Gastroesophageal sphincter (tissue), 4 donors: Measurements from ENCODE around the gene AFG1L. TPM values are rescaled to one million over a fixed set of nuclear protein-coding genes. Genes with fewer than 3 reads are reported as not detected.

Source experiments
- ATAC-seq: fragments of 150-250 bp; one replicate; pipeline ENCODE4 v1.9.1; 2016; ENCODE audit warnings: mild to moderate bottlenecking, moderate library complexity
- H3K27ac ChIP-seq, 4 donors: fragments of 200-600 bp; sonication (generic) in 3 of 4; 1 replicate in 3 of 4; 2 replicates in 1 of 4; pipeline ENCODE4 v1.5.1; 2016 to 2019
- H3K27me3 ChIP-seq: fragments of 200-600 bp; sonication (generic); one replicate; pipeline ENCODE4 v1.5.1; 2019
- H3K36me3 ChIP-seq, 2 donors: fragments of 200-600 bp; sonication (generic); one replicate each; pipeline ENCODE4 v1.5.1; 2019; ENCODE audit warnings: control low read depth in 1 of 2
- H3K4me1 ChIP-seq, 3 donors: fragments of 200-600 bp; sonication (generic); 1 replicate in 2 of 3; 2 replicates in 1 of 3; pipeline ENCODE4 v1.5.1; 2016 to 2019; ENCODE audit warnings: control low read depth in 2 of 3
- H3K4me3 ChIP-seq, 2 donors: fragments of 200-600 bp; sonication (generic); one replicate each; pipeline ENCODE4 v1.5.1; 2019; ENCODE audit warnings: mild to moderate bottlenecking in 1 of 2, moderate library complexity in 1 of 2
- H3K9me3 ChIP-seq, 3 donors: fragments of 200-600 bp; sonication (generic); one replicate each; pipeline ENCODE4 v1.5.1; 2017 to 2019; ENCODE audit warnings: control low read depth in 2 of 3
- CTCF ChIP-seq, 4 experiments: fragments of 200-600 bp in 2 of 4; fragments of 450-650 bp in 2 of 4; sonication (generic) in 1 of 4; IDR thresholded peaks; one replicate each; pipeline ENCODE4 v1.5.1; 2017 to 2019; ENCODE audit warnings: antibody characterized with exemption in 4 of 4, mild to moderate bottlenecking in 2 of 4, moderate library complexity in 2 of 4
- EP300 ChIP-seq: sonication (generic); formaldehyde crosslinking; IDR thresholded peaks from one replicate; pipeline ENCODE4 v1.6.1; 2017; ENCODE audit warnings: antibody characterized with exemption, mild to moderate bottlenecking
- POLR2A ChIP-seq, 2 donors: fragments of 450-650 bp; IDR thresholded peaks; one replicate each; pipeline ENCODE4 v1.6.1; 2017; ENCODE audit warnings: antibody characterized with exemption in 2 of 2, mild to moderate bottlenecking in 2 of 2, moderate library complexity in 1 of 2
- POLR2AphosphoS5 ChIP-seq: sonication (generic); formaldehyde crosslinking; IDR thresholded peaks from one replicate; pipeline ENCODE4 v1.6.1; 2017; ENCODE audit warnings: antibody characterized with exemption
- WGBS, 2 donors: methylation state at CpG; one replicate each; pipeline ENCODE4 v1.1.5; 2018; ENCODE audit warnings: low coverage in 1 of 2; 5-methylcytosine and 5-hydroxymethylcytosine counted together
- total RNA-seq, 4 donors: library from RNA; depleted of rRNA; stranded (reverse); fragments of >200 nt; gene quantifications; one replicate each; pipeline ENCODE4 v1.1.0, GENCODE V29; 2016

The AFG1L gene
- total RNA-seq, 4 donors from 2014 or later, result 1.6 to 7.6 (median 5.7) TPM

GRCh38 chr6:108556866-108557493, 262.1 kb downstream of the AFG1L start:
- Histone ChIP-seq H3K4me1 (peaks cover 5 to 34% (median 23%) of the 10 kb centered on the region in 3 donors), H3K27me3 (no peaks in the 10 kb centered on the region), H3K9me3 (no peaks in the 10 kb centered on the region), H3K4me3 (peak overlapping the region; percentile 56 to 80), H3K27ac (peak overlapping the region; percentile 92 to 100 (median 100)), H3K36me3 (peaks cover 0 to 5% of the 10 kb centered on the region in 2 donors)
- no peak for ATAC-seq
- WGBS, 2 donors, result 12 to 14% methylated on average over 7 to 15 of the region's 16 CpGs
- TF ChIP-seq EP300, result no peak
- peak; percentile 77 for TF ChIP-seq POLR2AphosphoS5
- TF ChIP-seq POLR2A (IDR thresholded peaks at IDR 0.05), result no peak
- TF ChIP-seq CTCF (IDR thresholded peaks at IDR 0.05), result no peak

GRCh38 chr6:108557494-108558371, 262.9 kb downstream of the AFG1L start:
- no peaks in the 10 kb centered on the region for H3K9me3 ChIP-seq
- H3K4me1 ChIP-seq, result peaks cover 5 to 34% (median 23%) of the 10 kb centered on the region in 3 donors
- TF ChIP-seq CTCF (IDR thresholded peaks at IDR 0.05), result peak in 1 of 4 experiments; percentile 18
- TF ChIP-seq EP300, result no peak
- no peak for TF ChIP-seq POLR2AphosphoS5
- peak in 1 of 2 donors; percentile 71 for TF ChIP-seq POLR2A (IDR thresholded peaks at IDR 0.05)
- peak overlapping the region; percentile 56 to 80 for H3K4me3 ChIP-seq
- 2% methylated on average over 18 of the region's 105 CpGs; no CpG with 5 or more reads in 1 of the 2 donors for WGBS, 2 donors
- H3K36me3 ChIP-seq, result peaks cover 0 to 5% of the 10 kb centered on the region in 2 donors
- peak overlapping the region; percentile 92 to 100 (median 100) for H3K27ac ChIP-seq
- ATAC-seq, result peak; percentile 40
- no peaks in the 10 kb centered on the region for H3K27me3 ChIP-seq

GRCh38 chr6:108558372-108559096, 263.7 kb downstream of the AFG1L start:
- WGBS, 2 donors, result 0% methylated on average over 15 to 30 of the region's 58 CpGs
- TF ChIP-seq POLR2AphosphoS5 (peak; percentile 86), POLR2A (IDR thresholded peaks at IDR 0.05) (peak; percentile 24 to 41), CTCF (IDR thresholded peaks at IDR 0.05) (no peak), EP300 (no peak)

GRCh38 chr6:108559097-108559883, 264.4 kb downstream of the AFG1L start:
- peak; percentile 71 for ATAC-seq
- Histone ChIP-seq H3K4me3 (peak overlapping the region; percentile 56 to 80), H3K27me3 (no peaks in the 10 kb centered on the region), H3K27ac (peak overlapping the region; percentile 98 to 100 (median 100)), H3K36me3 (peaks cover 0 to 5% of the 10 kb centered on the region in 2 donors), H3K9me3 (no peaks in the 10 kb centered on the region), H3K4me1 (peaks cover 5 to 42% (median 23%) of the 10 kb centered on the region in 3 donors)
- 0% methylated on average over 3 to 10 of the region's 84 CpGs for whole genome bisulfite sequencing, 2 donors
- TF ChIP-seq CTCF (IDR thresholded peaks at IDR 0.05) (no peak), EP300 (no peak), POLR2A (IDR thresholded peaks at IDR 0.05) (peak; percentile 93 to 94), POLR2AphosphoS5 (peak; percentile 97)

More at GRCh38 chr6:108558372-108559096, 263.7 kb downstream of the AFG1L start:
- H3K4me1 ChIP-seq, result peaks cover 5 to 36% (median 23%) of the 10 kb centered on the region in 3 donors
- H3K9me3 ChIP-seq, result no peaks in the 10 kb centered on the region
- H3K36me3 ChIP-seq, result peaks cover 0 to 5% of the 10 kb centered on the region in 2 donors
- peak overlapping the region; percentile 56 to 80 for H3K4me3 ChIP-seq
- H3K27me3 ChIP-seq, result no peaks in the 10 kb centered on the region
- ATAC-seq, result peak; percentile 76
- H3K27ac ChIP-seq, result peak overlapping the region; percentile 92 to 100 (median 100)
